ENCODE results near the gene GPD2.

DNA sequence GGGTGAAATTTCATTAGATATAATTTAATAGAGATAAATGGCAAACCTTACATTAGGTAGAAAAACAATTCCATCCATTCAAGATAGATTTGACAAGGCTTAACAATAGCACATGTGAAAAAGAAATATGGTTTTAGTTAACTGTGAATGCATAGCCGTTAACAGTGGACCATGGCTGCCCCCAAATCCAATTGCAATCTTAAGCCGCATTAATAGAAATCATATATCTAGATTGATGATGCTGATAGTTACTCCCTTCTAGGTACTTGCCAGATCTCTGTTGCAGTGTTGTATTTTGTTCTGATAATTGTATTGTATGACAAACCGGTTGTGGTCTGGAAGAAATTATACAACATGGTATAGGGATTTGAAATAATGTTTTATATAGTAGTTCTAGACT, 139.8 kb downstream of the GPD2 start:
- TF ChIP-seq CTCF (conservative IDR thresholded peaks at IDR 0.05 in 1 of 2, IDR thresholded peaks at IDR 0.05 in 1 of 2; ENCODE audit: extremely low read depth in 1 of 2, insufficient read depth in 1 of 2, low read depth in 1 of 2, low read length in 2 of 2) (no peak), EZH2 (IDR thresholded peaks at IDR 0.05; ENCODE audit: borderline replicate concordance, low read length) (no peak)
